ENCODE data around the gene CEACAM19.
"Not testable (repeated sequence)": the region's sequence is repeated elsewhere in the genome, so short reads cannot be mapped to it uniquely, and the experiment has no call there.

Gene CEACAM19

DNA sequence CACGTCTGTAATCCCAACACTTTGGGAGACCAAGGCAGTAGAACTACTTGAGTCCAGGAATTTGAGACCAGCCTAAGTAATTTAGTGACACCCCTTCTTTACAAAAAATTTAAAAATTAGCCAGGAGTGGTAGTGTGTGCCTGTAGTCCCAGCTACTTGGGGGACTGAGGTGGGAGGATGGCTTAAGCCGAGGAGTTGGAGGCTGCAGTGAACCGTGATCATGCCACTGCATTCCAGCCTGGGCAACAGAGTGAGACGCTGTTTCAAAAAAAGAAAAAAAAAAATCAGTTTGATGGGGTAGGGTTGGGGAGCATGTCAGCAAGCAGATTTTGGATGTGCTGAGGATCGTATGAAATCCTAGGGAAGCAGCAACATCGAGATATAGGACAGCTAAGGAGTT lies 4.2 kb downstream of the CEACAM19 start:
- Mint-ChIP-seq H3K36me3 (ENCODE audit: low read depth) (no peaks in the 10 kb centered on the region), H3K27ac (no peak overlapping the region), H3K9me3 (no peaks in the 10 kb centered on the region), H3K4me3 (no peak overlapping the region), H3K27me3 (ENCODE audit: low read depth) (no peaks in the 10 kb centered on the region), H3K4me1 (ENCODE audit: low read depth) (peaks cover 2% of the 10 kb centered on the region)
- DNase-seq (ENCODE audit: low spot score) = no peak

GRCh38 chr19:44677019-44677811 lies 5.9 kb downstream of the CEACAM19 start:
- Mint-ChIP-seq H3K36me3 (ENCODE audit: low read depth) (no peaks in the 10 kb centered on the region), H3K4me1 (ENCODE audit: low read depth) (peaks cover 2% of the 10 kb centered on the region), H3K27me3 (ENCODE audit: low read depth) (no peaks in the 10 kb centered on the region), H3K4me3 (no peak overlapping the region), H3K9me3 (no peaks in the 10 kb centered on the region), H3K27ac (no peak overlapping the region)
- no peak for DNase-seq (ENCODE audit: low spot score)

DNA sequence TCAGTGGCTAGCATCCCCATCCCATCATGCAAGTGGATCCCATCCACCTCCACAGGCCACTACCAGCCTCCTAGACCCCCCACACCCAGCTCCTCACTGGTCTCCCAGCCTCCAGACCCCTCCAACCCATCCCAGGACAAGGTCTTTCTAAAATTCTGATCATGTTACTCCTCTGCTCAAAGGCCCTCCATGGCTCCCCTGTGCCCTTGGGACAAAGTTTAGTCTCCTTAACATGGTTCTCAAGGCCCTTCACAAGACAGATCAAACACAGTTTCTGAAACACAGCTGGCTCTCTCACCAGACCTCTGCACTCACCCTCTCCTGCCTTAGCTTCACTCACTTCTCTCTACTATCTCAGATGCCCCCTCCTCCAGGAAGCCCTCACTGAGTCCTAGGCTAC lies 9.3 kb downstream of the CEACAM19 start:
- Mint-ChIP-seq H3K4me3 (no peak overlapping the region), H3K27me3 (ENCODE audit: low read depth) (no peaks in the 10 kb centered on the region), H3K9me3 (no peaks in the 10 kb centered on the region), H3K4me1 (ENCODE audit: low read depth) (peaks cover 9% of the 10 kb centered on the region), H3K27ac (no peak overlapping the region), H3K36me3 (ENCODE audit: low read depth) (no peaks in the 10 kb centered on the region)
- no peak for DNase-seq (ENCODE audit: low spot score)

GRCh38 chr19:44681992-44682790 lies 10.9 kb downstream of the CEACAM19 start:
- H3K4me3 Mint-ChIP-seq = no peak overlapping the region
- H3K27ac Mint-ChIP-seq = no peak overlapping the region
- H3K4me1 Mint-ChIP-seq (ENCODE audit: low read depth) = peaks cover 7% of the 10 kb centered on the region
- no peaks in the 10 kb centered on the region for H3K36me3 Mint-ChIP-seq (ENCODE audit: low read depth)
- H3K27me3 Mint-ChIP-seq (ENCODE audit: low read depth) = peaks cover 5% of the 10 kb centered on the region
- H3K9me3 Mint-ChIP-seq = no peaks in the 10 kb centered on the region
- no peak for DNase-seq (ENCODE audit: low spot score)

GRCh38 chr19:44682807-44683206 lies 11.5 kb downstream of the CEACAM19 start:
- Mint-ChIP-seq H3K4me1 (ENCODE audit: low read depth) (peaks cover 7% of the 10 kb centered on the region), H3K27ac (no peak overlapping the region), H3K9me3 (no peaks in the 10 kb centered on the region), H3K4me3 (no peak overlapping the region), H3K36me3 (ENCODE audit: low read depth) (no peaks in the 10 kb centered on the region), H3K27me3 (ENCODE audit: low read depth) (peaks cover 6% of the 10 kb centered on the region)
- no peak for DNase-seq (ENCODE audit: low spot score)

GRCh38 chr19:44683434-44684210 lies 12.3 kb downstream of the CEACAM19 start:
- H3K27me3 Mint-ChIP-seq (ENCODE audit: low read depth) = peaks cover 8% of the 10 kb centered on the region
- no peaks in the 10 kb centered on the region for H3K36me3 Mint-ChIP-seq (ENCODE audit: low read depth)
- no peak for DNase-seq (ENCODE audit: low spot score)
- no peak overlapping the region for H3K4me3 Mint-ChIP-seq
- peaks cover 7% of the 10 kb centered on the region for H3K4me1 Mint-ChIP-seq (ENCODE audit: low read depth)
- H3K9me3 Mint-ChIP-seq = no peaks in the 10 kb centered on the region
- no peak overlapping the region for H3K27ac Mint-ChIP-seq

DNA sequence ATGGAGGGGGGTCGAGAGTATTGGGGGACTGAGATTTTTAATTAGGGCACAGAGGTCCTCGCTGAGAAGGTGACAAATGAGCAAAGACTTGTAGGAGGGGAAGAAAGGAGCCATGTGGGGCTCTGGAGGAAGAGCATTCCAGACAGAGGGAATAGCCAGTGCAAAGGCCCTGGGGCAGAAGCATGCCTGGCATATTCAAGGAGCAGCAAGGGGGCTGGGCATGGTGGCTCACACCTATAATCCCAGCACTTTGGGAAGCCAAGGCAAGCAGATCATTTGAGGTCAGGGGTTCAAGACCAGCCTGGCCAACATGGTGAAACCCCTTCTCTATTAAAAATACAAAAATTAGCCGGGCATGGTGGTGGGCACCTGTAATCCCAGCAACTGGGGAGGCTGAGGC lies 13.1 kb downstream of the CEACAM19 start:
- not testable (repeated sequence) for H3K27me3 Mint-ChIP-seq (ENCODE audit: low read depth); H3K36me3 Mint-ChIP-seq (ENCODE audit: low read depth); DNase-seq (ENCODE audit: low spot score); H3K9me3 Mint-ChIP-seq; H3K27ac Mint-ChIP-seq; H3K4me3 Mint-ChIP-seq
- peaks cover 12% of the 10 kb centered on the region for H3K4me1 Mint-ChIP-seq (ENCODE audit: low read depth)

GRCh38 chr19:44684892-44685863 lies 13.9 kb downstream of the CEACAM19 start:
- Mint-ChIP-seq H3K9me3 (no peaks in the 10 kb centered on the region), H3K4me1 (ENCODE audit: low read depth) (peaks cover 12% of the 10 kb centered on the region)

DNA sequence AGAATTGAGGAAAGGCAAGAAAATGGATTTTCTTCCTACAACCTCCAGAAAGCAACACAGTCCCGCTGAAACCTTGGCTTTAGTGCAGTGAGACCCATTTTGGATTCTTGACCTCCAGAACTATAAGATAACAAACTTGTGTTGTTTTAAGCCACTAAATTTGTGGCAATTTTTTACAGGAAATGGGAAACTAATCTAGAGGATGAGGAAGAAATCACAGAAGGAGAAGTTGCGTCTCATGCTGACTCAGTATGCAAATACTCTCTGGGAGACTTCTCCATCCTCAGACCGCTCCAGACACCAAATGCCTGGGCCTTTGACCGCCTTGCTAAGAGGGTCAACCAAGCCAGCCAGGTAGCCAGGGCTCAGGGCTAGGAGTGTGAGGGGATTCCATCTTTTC lies 14.6 kb downstream of the CEACAM19 start:
- DNase-seq (ENCODE audit: low spot score) = no peak
- H3K27me3 Mint-ChIP-seq (ENCODE audit: low read depth) = peaks cover 10% of the 10 kb centered on the region
- H3K4me1 Mint-ChIP-seq (ENCODE audit: low read depth) = peaks cover 12% of the 10 kb centered on the region

More at GRCh38 chr19:44684892-44685863, 13.9 kb downstream of the CEACAM19 start:
- H3K27me3 Mint-ChIP-seq (ENCODE audit: low read depth) = peaks cover 10% of the 10 kb centered on the region
- H3K4me3 Mint-ChIP-seq = no peak overlapping the region
- no peak for DNase-seq (ENCODE audit: low spot score)
- no peaks in the 10 kb centered on the region for H3K36me3 Mint-ChIP-seq (ENCODE audit: low read depth)
- H3K27ac Mint-ChIP-seq = peak overlapping the region; percentile 58

GRCh38 chr19:44686896-44687295 lies 15.6 kb downstream of the CEACAM19 start:
- no peak overlapping the region for H3K4me3 Mint-ChIP-seq
- peaks cover 10% of the 10 kb centered on the region for H3K27me3 Mint-ChIP-seq (ENCODE audit: low read depth)
- H3K9me3 Mint-ChIP-seq = no peaks in the 10 kb centered on the region
- H3K36me3 Mint-ChIP-seq (ENCODE audit: low read depth) = no peaks in the 10 kb centered on the region
- DNase-seq (ENCODE audit: low spot score) = no peak
- peaks cover 14% of the 10 kb centered on the region for H3K4me1 Mint-ChIP-seq (ENCODE audit: low read depth)
- H3K27ac Mint-ChIP-seq = no peak overlapping the region

More for the DNA sequence above, 14.6 kb downstream of the CEACAM19 start:
- H3K9me3 Mint-ChIP-seq = no peaks in the 10 kb centered on the region
- no peak overlapping the region for H3K4me3 Mint-ChIP-seq
- H3K36me3 Mint-ChIP-seq (ENCODE audit: low read depth) = no peaks in the 10 kb centered on the region
- H3K27ac Mint-ChIP-seq = no peak overlapping the region

- Mint-ChIP-seq H3K36me3 (ENCODE audit: low read depth) (no peaks in the 10 kb centered on the region), H3K4me3 (no peak overlapping the region), H3K4me1 (ENCODE audit: low read depth) (peaks cover 24% of the 10 kb centered on the region), H3K27ac (no peak overlapping the region), H3K27me3 (ENCODE audit: low read depth) (peaks cover 13% of the 10 kb centered on the region), H3K9me3 (no peaks in the 10 kb centered on the region)
- no peak for DNase-seq (ENCODE audit: low spot score)
Observed at GRCh38 chr19:44687888-44688287, 16.6 kb downstream of the CEACAM19 start.

DNA sequence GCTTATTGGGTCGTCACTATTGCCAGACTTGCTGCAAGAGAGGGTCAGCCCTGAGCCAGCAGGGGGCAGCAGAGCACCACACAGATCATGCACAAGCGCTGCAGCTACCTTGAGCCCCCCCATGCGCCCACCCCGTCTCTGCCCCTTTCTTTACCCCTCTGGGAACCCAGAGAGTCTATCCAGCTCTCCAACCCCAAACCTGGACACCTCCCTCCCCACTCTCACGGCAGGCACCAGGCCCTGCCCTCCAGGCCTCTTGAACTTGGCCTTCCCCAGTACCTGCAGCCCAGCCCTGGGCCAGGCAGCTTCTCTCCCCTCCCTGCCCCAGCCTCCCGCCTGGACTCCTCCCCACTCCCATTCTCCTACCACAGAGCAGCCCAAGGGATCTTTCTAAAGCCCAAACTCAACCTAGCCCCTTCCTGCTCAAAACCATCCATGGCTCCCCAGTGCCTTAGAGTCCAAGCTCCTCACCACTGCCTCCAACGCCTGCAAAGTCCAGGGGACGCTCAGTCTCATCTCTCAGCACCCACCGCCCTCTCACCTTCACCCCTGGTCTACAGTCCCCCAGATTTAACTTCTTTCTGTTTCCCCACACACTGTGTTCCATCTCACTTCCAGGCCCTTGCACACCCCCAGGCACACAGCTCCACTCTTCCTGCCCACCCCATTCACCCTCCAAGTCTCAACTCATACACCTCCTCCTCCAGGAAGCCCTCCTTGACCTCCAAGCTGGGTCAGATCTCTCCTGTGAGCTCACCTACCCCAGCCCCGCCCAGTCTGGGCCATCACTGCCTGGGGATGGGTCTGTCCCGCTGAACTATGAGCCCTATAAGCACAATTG lies 18.2 kb downstream of the CEACAM19 start:
- Mint-ChIP-seq H3K4me1 (ENCODE audit: low read depth) (peaks cover 27% of the 10 kb centered on the region), H3K9me3 (no peaks in the 10 kb centered on the region)

More for the DNA sequence above, 18.2 kb downstream of the CEACAM19 start:
- Mint-ChIP-seq H3K4me3 (no peak overlapping the region), H3K36me3 (ENCODE audit: low read depth) (no peaks in the 10 kb centered on the region), H3K27ac (no peak overlapping the region), H3K27me3 (ENCODE audit: low read depth) (peaks cover 13% of the 10 kb centered on the region)
- DNase-seq (ENCODE audit: low spot score) = peak; percentile 52

All from T-helper 2 cell treated with Interferon-gamma antibody and Interleukin-4, amounts not matched to agents 5 μg/mL and 100 μg/mL, for 36 hours (primary cell).